H1 (cell line): Measurements from ENCODE around the gene SLC3A2. TPM values are rescaled to one million over a fixed set of nuclear protein-coding genes. Genes with fewer than 3 reads are reported as not detected.

Experiments
- CTCF ChIA-PET: fragments of 300-600 bp; sonication (Branson Sonifier 250); formaldehyde crosslinking; loops from one replicate; lab custom pipeline; 2021; ENCODE audit not compliant: partially characterized antibody; lab: Charles Lee
- POLR2A ChIA-PET: fragments of 300-600 bp; sonication (Branson Sonifier 250); formaldehyde crosslinking; loops from one replicate; lab custom pipeline; 2021; ENCODE audit warnings: inconsistent platforms; ENCODE audit not compliant: partially characterized antibody; lab: Charles Lee
- DNase-seq, 2 experiments: peaks; one replicate each; pipeline versions ENCODE4 v3.0.0 to v3.0.0-alpha.2; 2010 to 2022; ENCODE audit warnings: low spot score in 2 of 2, low read depth in 1 of 2, mixed read lengths in 1 of 2
- FAIRE-seq: peaks from 2 replicates; lab custom pipeline; 2011; peaks lifted over from hg19 to GRCh38; lab: Jason Lieb, UNC
- H2AFZ ChIP-seq: 2 replicates; pipeline ENCODE4 v1.8.1; 2012; ENCODE audit warnings: low read length, inconsistent platforms
- H2AK5ac ChIP-seq: 2 replicates; pipeline ENCODE4 v1.6.1; 2013; ENCODE audit warnings: low read depth, low read length
- H2BK120ac ChIP-seq: replicated peaks from 2 replicates; pipeline ENCODE3; 2013; ENCODE audit warnings: low read depth, low read length, inconsistent platforms
- H2BK12ac ChIP-seq: 2 replicates; pipeline ENCODE4 v1.6.1; 2013; ENCODE audit warnings: low read depth, low read length
- H2BK15ac ChIP-seq: 2 replicates; pipeline ENCODE4 v1.6.1; 2013; ENCODE audit warnings: low read length
- H2BK20ac ChIP-seq: 2 replicates; pipeline ENCODE4 v1.6.1; 2013; ENCODE audit warnings: low read length
- H2BK5ac ChIP-seq: 2 replicates; pipeline ENCODE4 v1.6.1; 2013; ENCODE audit warnings: low read depth, low read length
- H3K14ac ChIP-seq: 2 replicates; pipeline ENCODE4 v1.6.1; 2013; ENCODE audit warnings: inconsistent platforms; ENCODE audit not compliant: insufficient read length
- H3K18ac ChIP-seq: 2 replicates; pipeline ENCODE4 v1.6.1; 2013; ENCODE audit warnings: low read length; ENCODE audit errors: extremely low read depth
- H3K23ac ChIP-seq: 2 replicates; pipeline ENCODE4 v1.6.1; 2013; ENCODE audit warnings: inconsistent platforms; ENCODE audit not compliant: insufficient read length
- H3K23me2 ChIP-seq: 2 replicates; pipeline ENCODE4 v1.6.1; 2013; ENCODE audit warnings: low read depth, low read length
- H3K27ac ChIP-seq: 2 replicates; pipeline ENCODE4 v1.6.1; 2011; ENCODE audit warnings: low read depth, low read length, inconsistent platforms
- H3K27me3 ChIP-seq, 4 experiments: replicated peaks in 1 of 4; 1 replicate in 1 of 4; 2 replicates in 3 of 4; pipeline versions ENCODE4 v1.6.1 to v1.8.1; 2011 to 2013; ENCODE audit warnings: low read length in 3 of 4, mild to moderate bottlenecking in 3 of 4, inconsistent platforms in 2 of 4, mixed read lengths in 2 of 4, moderate library complexity in 1 of 4; ENCODE audit not compliant: control insufficient read depth in 3 of 4, insufficient read depth in 3 of 4; ENCODE audit errors: extremely low read depth in 1 of 4
- H3K36me3 ChIP-seq, 4 experiments: 2 replicates each; pipeline versions ENCODE4 v1.6.1 to v1.8.1; 2011 to 2013; ENCODE audit warnings: mild to moderate bottlenecking in 4 of 4, low read length in 3 of 4, moderate library complexity in 2 of 4, control low read depth in 1 of 4, inconsistent platforms in 1 of 4; ENCODE audit not compliant: insufficient read depth in 4 of 4, control insufficient read depth in 2 of 4
- H3K4ac ChIP-seq: replicated peaks from 2 replicates; pipeline ENCODE3; 2013; ENCODE audit warnings: low read length, low read depth, mixed read lengths, inconsistent platforms; ENCODE audit not compliant: insufficient read length
- H3K4me1 ChIP-seq, 4 experiments: replicated peaks in 1 of 4; 1 replicate in 1 of 4; 2 replicates in 3 of 4; pipeline versions ENCODE4 v1.6.1 to v1.8.1; 2011 to 2013; ENCODE audit warnings: low read length in 3 of 4, inconsistent platforms in 2 of 4, mixed read lengths in 1 of 4; ENCODE audit not compliant: insufficient read depth in 4 of 4, control insufficient read depth in 3 of 4
- H3K4me2 ChIP-seq, 2 experiments: 2 replicates each; pipeline versions ENCODE4 v1.6.1 to v1.8.1; 2011 to 2013; ENCODE audit warnings: low read depth in 2 of 2, low read length in 2 of 2, control low read depth in 1 of 2, inconsistent platforms in 1 of 2, mild to moderate bottlenecking in 1 of 2; ENCODE audit not compliant: insufficient read depth in 1 of 2
- H3K4me3 ChIP-seq, 4 experiments: fragments of 200-600, 300-600 bp in 1 of 4; sonication (generic), shearing (Covaris generic), sonication (Bioruptor Twin) in 1 of 4; 2 replicates each; pipeline versions ENCODE4 v1.5.1 to v1.8.1; 2011 to 2016; ENCODE audit warnings: low read length in 4 of 4, low read depth in 3 of 4, control low read depth in 2 of 4, inconsistent platforms in 2 of 4, mild to moderate bottlenecking in 2 of 4, mixed read lengths in 1 of 4, moderate library complexity in 1 of 4; ENCODE audit not compliant: insufficient read depth in 2 of 4; ENCODE audit errors: extremely low read depth in 1 of 4
- H3K56ac ChIP-seq: replicated peaks from 2 replicates; pipeline ENCODE3; 2013; ENCODE audit warnings: low read depth, mild to moderate bottlenecking, mixed read lengths, low read length, inconsistent platforms; ENCODE audit not compliant: insufficient read length
- H3K79me1 ChIP-seq: 2 replicates; pipeline ENCODE4 v1.6.1; 2013; ENCODE audit warnings: low read depth, low read length, control low read depth
- H3K79me2 ChIP-seq, 2 experiments: 2 replicates each; pipeline versions ENCODE4 v1.6.1 to v1.8.1; 2012 to 2013; ENCODE audit warnings: low read length in 2 of 2, mild to moderate bottlenecking in 2 of 2, inconsistent platforms in 1 of 2; ENCODE audit not compliant: insufficient read depth in 2 of 2, control insufficient read depth in 1 of 2
- H3K9ac ChIP-seq, 4 experiments: replicated peaks in 1 of 4; 1 replicate in 1 of 4; 2 replicates in 3 of 4; pipeline versions ENCODE4 v1.6.1 to v1.8.1; 2011 to 2013; ENCODE audit warnings: low read depth in 3 of 4, low read length in 3 of 4, control low read depth in 2 of 4, mild to moderate bottlenecking in 2 of 4, moderate library complexity in 2 of 4, inconsistent platforms in 1 of 4; ENCODE audit errors: extremely low read depth in 1 of 4
- H3K9me3 ChIP-seq, 2 experiments: 2 replicates each; pipeline versions ENCODE4 v1.6.1 to v1.8.1; 2012 to 2013; ENCODE audit warnings: mild to moderate bottlenecking in 2 of 2, moderate library complexity in 2 of 2, control low read depth in 1 of 2, inconsistent platforms in 1 of 2, low read depth in 1 of 2, low read length in 1 of 2, mixed read lengths in 1 of 2; ENCODE audit not compliant: insufficient read depth in 2 of 2
- H4K20me1 ChIP-seq, 2 experiments: replicated peaks in 1 of 2; 2 replicates each; pipeline versions ENCODE3 to v1.8.1; 2011 to 2013; ENCODE audit warnings: inconsistent platforms in 2 of 2, low read length in 2 of 2, mild to moderate bottlenecking in 1 of 2; ENCODE audit not compliant: insufficient read depth in 2 of 2, control insufficient read depth in 1 of 2
- H4K5ac ChIP-seq: 2 replicates; pipeline ENCODE4 v1.6.1; 2013; ENCODE audit warnings: low read length, low read depth, mixed read lengths, inconsistent platforms; ENCODE audit not compliant: insufficient read length
- H4K8ac ChIP-seq: 2 replicates; pipeline ENCODE4 v1.8.0; 2013; ENCODE audit warnings: mild to moderate bottlenecking, moderate library complexity, low read length, inconsistent platforms; ENCODE audit not compliant: insufficient read depth; ENCODE audit errors: extremely low read depth
- H4K91ac ChIP-seq: replicated peaks from 2 replicates; pipeline ENCODE3; 2013; ENCODE audit warnings: low read length, mixed read lengths, inconsistent platforms; ENCODE audit not compliant: insufficient read length
- EP300 ChIP-seq, 2 experiments: IDR thresholded peaks; 1 replicate in 1 of 2; 2 replicates in 1 of 2; pipeline ENCODE4 v1.6.1; 2011 to 2012; ENCODE audit warnings: low read depth in 2 of 2, low read length in 2 of 2, mild to moderate bottlenecking in 2 of 2, borderline replicate concordance in 1 of 2, inconsistent platforms in 1 of 2, moderate library complexity in 1 of 2
- EZH2 ChIP-seq: fragments of 200-600 bp; sonication (generic); IDR thresholded peaks from 2 replicates; pipeline ENCODE4 v1.7.1; 2012; ENCODE audit warnings: low read depth, mild to moderate bottlenecking, moderate library complexity, low read length, inconsistent platforms; ENCODE audit not compliant: severe bottlenecking
- KDM1A ChIP-seq: fragments of 200-600, 300-600 bp; sonication (generic); IDR thresholded peaks from 2 replicates; pipeline ENCODE4 v1.7.1; 2016; ENCODE audit warnings: mild to moderate bottlenecking, low read length, borderline replicate concordance
- RAD21 ChIP-seq, 2 experiments: IDR thresholded peaks in 1 of 2; conservative IDR thresholded peaks in 1 of 2; 2 replicates each; pipeline ENCODE4 v1.6.1; 2011; ENCODE audit warnings: low read depth in 2 of 2, low read length in 2 of 2, improper control_type of control experiment in 1 of 2, inconsistent platforms in 1 of 2, mild to moderate bottlenecking in 1 of 2, moderate library complexity in 1 of 2
- SUZ12 ChIP-seq: fragments of 200-600 bp; sonication (generic); IDR thresholded peaks from 2 replicates; pipeline ENCODE4 v1.6.1; 2012; ENCODE audit warnings: mild to moderate bottlenecking, inconsistent platforms, low read length, moderate library complexity, mixed read lengths
- WGBS, 2 experiments: shearing (Covaris generic) in 1 of 2; methylation state at CpG; one replicate each; pipeline versions ENCODE4 v1.1.6 to v1.1.7; 2013 to 2015; ENCODE audit warnings: low lambda C conversion rate in 2 of 2, mixed read lengths in 2 of 2, inconsistent platforms in 1 of 2, low coverage in 1 of 2, missing lambda C conversion rate in 1 of 2; ENCODE audit not compliant: insufficient replicate concordance in 2 of 2, insufficient coverage in 1 of 2, insufficient read length in 1 of 2; ENCODE audit errors: extremely low coverage in 1 of 2, missing lambda C conversion rate in 1 of 2; 5-methylcytosine and 5-hydroxymethylcytosine counted together
- polyA plus RNA-seq, 7 experiments: library from polyadenylated mRNA; depleted of rRNA in 3 of 7; stranded (reverse) in 5 of 7; unstranded in 2 of 7; fragments of >200 nt in 5 of 7; fragments of 200-250 nt in 2 of 7; gene quantifications; 1 replicate in 5 of 7; 2 replicates in 1 of 7; 4 replicates in 1 of 7; pipeline versions ENCODE4 v1.2.1 to v1.2.3, GENCODE V29; 2011 to 2013; ENCODE audit warnings: missing spikeins in 2 of 7, mixed read lengths in 2 of 7
- total RNA-seq: library from RNA; stranded (reverse); fragmentation: NEBNext Ultra II Directional; extraction: Animal tissue kit (Norgen Biotek cat#: 25700); gene quantifications from 2 replicates; pipeline ENCODE4 v1.2.1, GENCODE V29; 2021
- TF ChIP-seq, protein P1 (sequence below): IDR thresholded peaks from 2 replicates; pipeline ENCODE4 v1.6.1; 2012; ENCODE audit warnings: low read length, inconsistent platforms

SLC3A2 gene
- total and polyA plus RNA-seq, 2 of the 8 experiments (the other 6 are each of a cell fraction or from before 2014, with no cell fraction given) = 410 to 435 TPM

DNA sequence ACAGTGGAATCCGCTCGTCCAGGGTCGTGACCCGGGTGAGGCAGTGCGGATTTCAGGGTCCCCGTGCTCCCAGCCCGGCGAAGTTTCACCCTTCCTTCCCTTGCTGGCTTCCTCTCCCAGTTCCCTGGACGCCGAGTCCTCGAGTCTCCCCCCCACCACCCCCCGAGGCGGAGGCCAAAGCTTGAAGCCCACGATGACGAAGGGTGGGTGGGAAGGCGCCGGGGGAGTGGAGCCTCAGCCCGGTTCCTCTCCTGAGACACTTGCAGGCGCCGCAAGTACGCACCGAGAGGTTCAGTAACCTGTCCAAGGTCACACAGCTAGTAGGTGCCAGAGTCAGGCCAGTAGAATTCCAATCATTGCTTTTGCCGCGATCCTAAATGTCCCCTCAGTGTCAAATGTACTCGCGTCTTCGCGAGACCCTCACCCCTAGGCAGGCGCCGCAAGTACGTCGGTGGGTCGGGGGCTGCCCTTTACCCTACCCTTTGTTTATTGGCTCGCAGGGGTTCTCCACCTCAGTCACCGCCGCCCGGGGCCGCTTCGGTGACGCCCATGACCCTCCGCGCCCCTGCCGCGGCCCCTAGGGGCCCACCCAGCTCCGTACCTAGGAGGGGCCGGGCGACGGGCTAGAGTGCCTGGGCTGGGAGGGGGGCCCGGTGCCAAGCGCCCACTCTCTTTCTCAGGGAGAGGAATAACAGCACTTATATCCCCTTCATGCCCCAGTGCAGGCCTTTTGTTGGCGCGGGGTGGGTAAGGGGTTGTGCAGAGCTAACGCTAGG is 46.2 kb downstream of the SLC3A2 start:
- 0 out of 2 replicates have a peak overlapping the region, but pooled peaks have one; percentile 46 for H2BK15ac ChIP-seq
- no peak overlapping the region for H3K27ac ChIP-seq
- WGBS, 2 experiments = 9% methylated on average over 31 of the region's 53 CpGs; no CpG with 5 or more reads in 1 of the 2 experiments
- H3K14ac ChIP-seq = no peak overlapping the region
- ChIA-PET POLR2A (interaction anchor here (0.6 to 57.8 kb wide), 12 partner anchors 8 to 157 kb away, joined by 3 to 1185 read pairs (median 5); partner anchors contain the start of gene SLC3A2), CTCF (interaction anchor here (0.6 to 16.5 kb wide), 13 partner anchors 9 to 201 kb away, joined by 3 to 232 read pairs (median 4); no protein-coding TSS in a partner anchor)
- H3K36me3 ChIP-seq = no peaks in the 10 kb centered on the region
- peak overlapping the region; percentile 99; the same call in 1 of the 2 replicates for H2BK12ac ChIP-seq
- no peaks in the 10 kb centered on the region for H3K79me2 ChIP-seq
- no peak for DNase-seq
- peaks cover 15 to 59% (median 51%) of the 10 kb centered on the region in 4 experiments for H3K27me3 ChIP-seq
- TF ChIP-seq RAD21 (IDR thresholded peaks at IDR 0.05 in 1 of 2, conservative IDR thresholded peaks at IDR 0.05 in 1 of 2; ENCODE audit: low read depth in 2 of 2, low read length in 2 of 2) (no peak), KDM1A (peak; percentile 90; the same call in 1 of the 2 replicates), EP300 (IDR thresholded peaks at IDR 0.05; ENCODE audit: borderline replicate concordance in 1 of 2, low read depth in 2 of 2, low read length in 2 of 2) (no peak), EZH2 (peak; percentile 68), SUZ12 (peak; percentile 80)
- TF ChIP-seq, protein P1, sequence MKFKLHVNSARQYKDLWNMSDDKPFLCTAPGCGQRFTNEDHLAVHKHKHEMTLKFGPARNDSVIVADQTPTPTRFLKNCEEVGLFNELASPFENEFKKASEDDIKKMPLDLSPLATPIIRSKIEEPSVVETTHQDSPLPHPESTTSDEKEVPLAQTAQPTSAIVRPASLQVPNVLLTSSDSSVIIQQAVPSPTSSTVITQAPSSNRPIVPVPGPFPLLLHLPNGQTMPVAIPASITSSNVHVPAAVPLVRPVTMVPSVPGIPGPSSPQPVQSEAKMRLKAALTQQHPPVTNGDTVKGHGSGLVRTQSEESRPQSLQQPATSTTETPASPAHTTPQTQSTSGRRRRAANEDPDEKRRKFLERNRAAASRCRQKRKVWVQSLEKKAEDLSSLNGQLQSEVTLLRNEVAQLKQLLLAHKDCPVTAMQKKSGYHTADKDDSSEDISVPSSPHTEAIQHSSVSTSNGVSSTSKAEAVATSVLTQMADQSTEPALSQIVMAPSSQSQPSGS = no peak
- H4K91ac ChIP-seq = no peak overlapping the region
- peak overlapping the region; percentile 97 to 99 for H3K4me2 ChIP-seq
- no peak overlapping the region for H2BK120ac ChIP-seq
- peaks cover 17% of the 10 kb centered on the region for H3K23me2 ChIP-seq
- H3K4ac ChIP-seq = no peak overlapping the region
- peak overlapping the region; percentile 78; the same call in 1 of the 2 replicates for H2AFZ ChIP-seq
- peak overlapping the region; percentile 71; the same call in 1 of the 2 replicates for H2BK5ac ChIP-seq
- H3K9ac ChIP-seq = 0 out of 7 replicates have a peak overlapping the region, but pooled peaks of 1 of the 4 experiments have one; percentile 11
- H3K9me3 ChIP-seq = no peaks in the 10 kb centered on the region
- H3K4me1 ChIP-seq = peaks cover 6 to 33% (median 19%) of the 10 kb centered on the region in 4 experiments
- H2BK20ac ChIP-seq = peak overlapping the region; percentile 80; the same call in 1 of the 2 replicates
- no peaks in the 10 kb centered on the region for H3K79me1 ChIP-seq
- H3K56ac ChIP-seq = no peak overlapping the region
- no peak overlapping the region for H2AK5ac ChIP-seq
- H3K23ac ChIP-seq = no peak overlapping the region
- H3K18ac ChIP-seq = peak overlapping the region; percentile 57; the same call in 1 of the 2 replicates
- peak overlapping the region; percentile 51 for H4K8ac ChIP-seq
- H3K4me3 ChIP-seq = peak overlapping the region; percentile 55 to 76 (median 62)
- no peaks in the 10 kb centered on the region for H4K20me1 ChIP-seq
- FAIRE-seq = no peak
- H4K5ac ChIP-seq = no peak overlapping the region
